ENCODE results near the gene ALG9.

Gene ALG9

GRCh38 chr11:111852103-111852502 is 19.3 kb downstream of the ALG9 start:
- Mint-ChIP-seq H3K27me3 (ENCODE audit: low read depth) (no peaks in the 10 kb centered on the region), H3K4me3 (no peak overlapping the region), H3K9me3 (no peaks in the 10 kb centered on the region), H3K27ac (no peak overlapping the region), H3K36me3 (ENCODE audit: low read depth) (peaks cover 33% of the 10 kb centered on the region), H3K4me1 (ENCODE audit: low read depth) (peaks cover 1% of the 10 kb centered on the region)

- Mint-ChIP-seq H3K27me3 (ENCODE audit: low read depth) (no peaks in the 10 kb centered on the region), H3K4me1 (ENCODE audit: low read depth) (peaks cover 1% of the 10 kb centered on the region), H3K36me3 (ENCODE audit: low read depth) (peaks cover 33% of the 10 kb centered on the region), H3K4me3 (no peak overlapping the region), H3K9me3 (no peaks in the 10 kb centered on the region), H3K27ac (no peak overlapping the region)
Observed at GRCh38 chr11:111851636-111852035, 19.7 kb downstream of the ALG9 start.

- Mint-ChIP-seq H3K27ac (no peak overlapping the region), H3K4me1 (ENCODE audit: low read depth) (peaks cover 1% of the 10 kb centered on the region), H3K36me3 (ENCODE audit: low read depth) (peaks cover 35% of the 10 kb centered on the region), H3K4me3 (no peak overlapping the region), H3K9me3 (no peaks in the 10 kb centered on the region), H3K27me3 (ENCODE audit: low read depth) (no peaks in the 10 kb centered on the region)
Observed at GRCh38 chr11:111851067-111851466, 20.3 kb downstream of the ALG9 start.

GRCh38 chr11:111849631-111850030 is 21.8 kb downstream of the ALG9 start:
- no peak overlapping the region for H3K27ac Mint-ChIP-seq
- H3K36me3 Mint-ChIP-seq (ENCODE audit: low read depth): peaks cover 30% of the 10 kb centered on the region
- H3K4me3 Mint-ChIP-seq: no peak overlapping the region
- H3K4me1 Mint-ChIP-seq (ENCODE audit: low read depth): peaks cover 1% of the 10 kb centered on the region
- H3K9me3 Mint-ChIP-seq: no peaks in the 10 kb centered on the region
- no peaks in the 10 kb centered on the region for H3K27me3 Mint-ChIP-seq (ENCODE audit: low read depth)

GRCh38 chr11:111846636-111847035 is 24.7 kb downstream of the ALG9 start:
- H3K36me3 Mint-ChIP-seq (ENCODE audit: low read depth): peaks cover 25% of the 10 kb centered on the region
- H3K4me3 Mint-ChIP-seq: no peak overlapping the region
- no peaks in the 10 kb centered on the region for H3K27me3 Mint-ChIP-seq (ENCODE audit: low read depth)
- peaks cover 1% of the 10 kb centered on the region for H3K4me1 Mint-ChIP-seq (ENCODE audit: low read depth)
- no peak overlapping the region for H3K27ac Mint-ChIP-seq
- no peaks in the 10 kb centered on the region for H3K9me3 Mint-ChIP-seq

- Mint-ChIP-seq H3K27me3 (ENCODE audit: low read depth) (no peaks in the 10 kb centered on the region), H3K27ac (no peak overlapping the region), H3K9me3 (no peaks in the 10 kb centered on the region), H3K4me3 (no peak overlapping the region), H3K36me3 (ENCODE audit: low read depth) (peaks cover 28% of the 10 kb centered on the region), H3K4me1 (ENCODE audit: low read depth) (peaks cover 1% of the 10 kb centered on the region)
Observed at GRCh38 chr11:111846063-111846462, 25.3 kb downstream of the ALG9 start.

- no peaks in the 10 kb centered on the region for H3K9me3 Mint-ChIP-seq
Observed at GRCh38 chr11:111845276-111846028, 25.9 kb downstream of the ALG9 start.

GRCh38 chr11:111843661-111844060 is 27.7 kb downstream of the ALG9 start:
- no peaks in the 10 kb centered on the region for H3K9me3 Mint-ChIP-seq
- H3K27me3 Mint-ChIP-seq (ENCODE audit: low read depth): no peaks in the 10 kb centered on the region
- no peak overlapping the region for H3K4me3 Mint-ChIP-seq
- no peaks in the 10 kb centered on the region for H3K4me1 Mint-ChIP-seq (ENCODE audit: low read depth)
- H3K27ac Mint-ChIP-seq: no peak overlapping the region
- H3K36me3 Mint-ChIP-seq (ENCODE audit: low read depth): peaks cover 22% of the 10 kb centered on the region

More at GRCh38 chr11:111845276-111846028, 25.9 kb downstream of the ALG9 start:
- Mint-ChIP-seq H3K36me3 (ENCODE audit: low read depth) (peaks cover 28% of the 10 kb centered on the region), H3K27me3 (ENCODE audit: low read depth) (no peaks in the 10 kb centered on the region), H3K4me3 (no peak overlapping the region), H3K4me1 (ENCODE audit: low read depth) (peaks cover 1% of the 10 kb centered on the region), H3K27ac (no peak overlapping the region)

GRCh38 chr11:111841370-111842053 is 29.9 kb downstream of the ALG9 start:
- Mint-ChIP-seq H3K27ac (no peak overlapping the region), H3K4me1 (ENCODE audit: low read depth) (peaks cover 11% of the 10 kb centered on the region), H3K4me3 (no peak overlapping the region), H3K36me3 (ENCODE audit: low read depth) (peaks cover 24% of the 10 kb centered on the region), H3K9me3 (no peaks in the 10 kb centered on the region), H3K27me3 (ENCODE audit: low read depth) (no peaks in the 10 kb centered on the region)

GRCh38 chr11:111840143-111840542 is 31.2 kb downstream of the ALG9 start:
- no peaks in the 10 kb centered on the region for H3K9me3 Mint-ChIP-seq
- H3K4me1 Mint-ChIP-seq (ENCODE audit: low read depth): peaks cover 11% of the 10 kb centered on the region
- no peak overlapping the region for H3K4me3 Mint-ChIP-seq
- no peaks in the 10 kb centered on the region for H3K27me3 Mint-ChIP-seq (ENCODE audit: low read depth)
- no peak overlapping the region for H3K27ac Mint-ChIP-seq
- H3K36me3 Mint-ChIP-seq (ENCODE audit: low read depth): peaks cover 28% of the 10 kb centered on the region

- Mint-ChIP-seq H3K4me3 (no peak overlapping the region), H3K27ac (no peak overlapping the region), H3K27me3 (ENCODE audit: low read depth) (no peaks in the 10 kb centered on the region), H3K4me1 (ENCODE audit: low read depth) (peaks cover 11% of the 10 kb centered on the region), H3K9me3 (no peaks in the 10 kb centered on the region), H3K36me3 (ENCODE audit: low read depth) (peaks cover 30% of the 10 kb centered on the region)
Observed at GRCh38 chr11:111838054-111838453, 33.3 kb downstream of the ALG9 start.

GRCh38 chr11:111837366-111837891 is 34.0 kb downstream of the ALG9 start:
- Mint-ChIP-seq H3K4me3 (no peak overlapping the region), H3K4me1 (ENCODE audit: low read depth) (peaks cover 11% of the 10 kb centered on the region), H3K36me3 (ENCODE audit: low read depth) (peaks cover 30% of the 10 kb centered on the region), H3K27me3 (ENCODE audit: low read depth) (no peaks in the 10 kb centered on the region), H3K9me3 (no peaks in the 10 kb centered on the region), H3K27ac (no peak overlapping the region)

GRCh38 chr11:111836721-111837120 is 34.7 kb downstream of the ALG9 start:
- no peaks in the 10 kb centered on the region for H3K9me3 Mint-ChIP-seq
- peaks cover 11% of the 10 kb centered on the region for H3K4me1 Mint-ChIP-seq (ENCODE audit: low read depth)
- H3K27me3 Mint-ChIP-seq (ENCODE audit: low read depth): no peaks in the 10 kb centered on the region
- no peak overlapping the region for H3K27ac Mint-ChIP-seq
- H3K4me3 Mint-ChIP-seq: no peak overlapping the region
- peaks cover 30% of the 10 kb centered on the region for H3K36me3 Mint-ChIP-seq (ENCODE audit: low read depth)

GRCh38 chr11:111836162-111836561 is 35.2 kb downstream of the ALG9 start:
- Mint-ChIP-seq H3K4me1 (ENCODE audit: low read depth) (peaks cover 11% of the 10 kb centered on the region), H3K27me3 (ENCODE audit: low read depth) (no peaks in the 10 kb centered on the region), H3K9me3 (no peaks in the 10 kb centered on the region), H3K4me3 (no peak overlapping the region), H3K36me3 (ENCODE audit: low read depth) (peaks cover 26% of the 10 kb centered on the region), H3K27ac (no peak overlapping the region)

- Mint-ChIP-seq H3K9me3 (no peaks in the 10 kb centered on the region), H3K36me3 (ENCODE audit: low read depth) (peaks cover 26% of the 10 kb centered on the region), H3K27me3 (ENCODE audit: low read depth) (no peaks in the 10 kb centered on the region), H3K4me3 (no peak overlapping the region), H3K4me1 (ENCODE audit: low read depth) (peaks cover 11% of the 10 kb centered on the region), H3K27ac (no peak overlapping the region)
Observed at GRCh38 chr11:111835665-111836064, 35.7 kb downstream of the ALG9 start.
